Kidney (tissue), 14 donors: ENCODE measurements around the gene RPP21. TPM values are rescaled to one million over a fixed set of nuclear protein-coding genes. Genes with fewer than 3 reads are reported as not detected.

Source experiments
- DNase-seq, 5 donors: peaks; one replicate each; pipeline ENCODE4 v3.0.0-alpha.2; 2013 to 2020
- FAIRE-seq: peaks from 2 replicates; lab custom pipeline; 2012; peaks lifted over from hg19 to GRCh38; lab: Jason Lieb, UNC
- H3K27ac ChIP-seq, 2 donors: one replicate each; pipeline ENCODE4 v1.7.0; 2013; ENCODE audit warnings: low read depth in 2 of 2, low read length in 2 of 2, inconsistent platforms in 1 of 2
- H3K27me3 ChIP-seq: one replicate; pipeline ENCODE4 v1.7.1; 2013; ENCODE audit warnings: low read length, inconsistent platforms; ENCODE audit not compliant: control insufficient read depth, insufficient read depth
- H3K36me3 ChIP-seq, 3 donors: one replicate each; pipeline versions ENCODE4 v1.7.0 to v1.7.1; 2013; ENCODE audit warnings: low read length in 3 of 3, control low read depth in 1 of 3, inconsistent platforms in 1 of 3; ENCODE audit not compliant: insufficient read depth in 3 of 3, control insufficient read depth in 2 of 3
- H3K4me1 ChIP-seq, 3 donors: one replicate each; pipeline versions ENCODE4 v1.7.0 to v1.7.1; 2013; ENCODE audit warnings: low read length in 3 of 3, inconsistent platforms in 1 of 3, low read depth in 1 of 3; ENCODE audit not compliant: control insufficient read depth in 2 of 3, insufficient read depth in 2 of 3
- H3K4me3 ChIP-seq, 3 donors: one replicate each; pipeline versions ENCODE4 v1.7.0 to v1.8.1; 2013; ENCODE audit warnings: low read length in 3 of 3, control low read depth in 1 of 3, inconsistent platforms in 1 of 3
- H3K9ac ChIP-seq, 3 donors: one replicate each; pipeline versions ENCODE4 v1.7.0 to v1.7.1; 2013; ENCODE audit warnings: low read length in 3 of 3, control low read depth in 1 of 3, inconsistent platforms in 1 of 3
- H3K9me3 ChIP-seq, 3 donors: one replicate each; pipeline versions ENCODE4 v1.7.0 to v1.7.1; 2013; ENCODE audit warnings: low read length in 3 of 3, control low read depth in 1 of 3, inconsistent platforms in 1 of 3; ENCODE audit not compliant: control insufficient read depth in 2 of 3, insufficient read depth in 1 of 3
- intact Hi-C: fragments of 100-400 bp; cut with DNase I; formaldehyde crosslinking; loops from one replicate; pipeline ENCODE4 v1.11.1; 2022
- polyA plus RNA-seq: library from polyadenylated mRNA; stranded (reverse); fragments of 350-450 nt; fragmentation: Illumina TruSeq; extraction: RNeasy Lipid Tissue Mini Kit (QIAGEN cat#74804); gene quantifications from one replicate; pipeline ENCODE4 v1.2.3, GENCODE V29; 2014; ENCODE audit warnings: low read depth, low replicate concordance; ENCODE audit not compliant: insufficient read depth
- total RNA-seq: library from RNA; stranded (reverse); fragmentation: NEBNext Ultra II Directional; extraction: Animal tissue kit (Norgen Biotek cat#: 25700); gene quantifications from one replicate; pipeline ENCODE4 v1.2.1, GENCODE V29; 2021
- TF ChIP-seq, protein P1 (sequence below): IDR thresholded peaks from 3 replicates; pipeline ENCODE4 v1.5.1; 2012; ENCODE audit warnings: mild to moderate bottlenecking, moderate library complexity, borderline replicate concordance; ENCODE audit not compliant: insufficient read depth; ENCODE audit errors: extremely low read depth
- donor health status: control.
- donor health status: control.
- donor health status: control.
- donor health status: control.
- donor health status: control.
- donor health status: DM: yes; HTN: yes; CAD: no.
- donor health status: Normal renal cell carcinoma (clear cell type).

The RPP21 gene
- total and polyA plus RNA-seq, 2 donors from 2014 or later: 34.5 to 73.9 TPM

GRCh38 chr6:30312266-30312665 is 32.7 kb upstream of the RPP21 start:
- intact Hi-C loops: no loop called here
- H3K9ac ChIP-seq: no peak overlapping the region
- H3K27me3 ChIP-seq: no peaks in the 10 kb centered on the region
- TF ChIP-seq, protein P1, sequence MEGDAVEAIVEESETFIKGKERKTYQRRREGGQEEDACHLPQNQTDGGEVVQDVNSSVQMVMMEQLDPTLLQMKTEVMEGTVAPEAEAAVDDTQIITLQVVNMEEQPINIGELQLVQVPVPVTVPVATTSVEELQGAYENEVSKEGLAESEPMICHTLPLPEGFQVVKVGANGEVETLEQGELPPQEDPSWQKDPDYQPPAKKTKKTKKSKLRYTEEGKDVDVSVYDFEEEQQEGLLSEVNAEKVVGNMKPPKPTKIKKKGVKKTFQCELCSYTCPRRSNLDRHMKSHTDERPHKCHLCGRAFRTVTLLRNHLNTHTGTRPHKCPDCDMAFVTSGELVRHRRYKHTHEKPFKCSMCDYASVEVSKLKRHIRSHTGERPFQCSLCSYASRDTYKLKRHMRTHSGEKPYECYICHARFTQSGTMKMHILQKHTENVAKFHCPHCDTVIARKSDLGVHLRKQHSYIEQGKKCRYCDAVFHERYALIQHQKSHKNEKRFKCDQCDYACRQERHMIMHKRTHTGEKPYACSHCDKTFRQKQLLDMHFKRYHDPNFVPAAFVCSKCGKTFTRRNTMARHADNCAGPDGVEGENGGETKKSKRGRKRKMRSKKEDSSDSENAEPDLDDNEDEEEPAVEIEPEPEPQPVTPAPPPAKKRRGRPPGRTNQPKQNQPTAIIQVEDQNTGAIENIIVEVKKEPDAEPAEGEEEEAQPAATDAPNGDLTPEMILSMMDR: no peak
- no peaks in the 10 kb centered on the region for H3K9me3 ChIP-seq
- H3K27ac ChIP-seq: no peak overlapping the region
- H3K36me3 ChIP-seq: peaks cover 0 to 13% (median 2%) of the 10 kb centered on the region in 3 donors
- H3K4me3 ChIP-seq: no peak overlapping the region
- no peaks in the 10 kb centered on the region for H3K4me1 ChIP-seq
- no peak for DNase-seq
- FAIRE-seq: no peak

DNA sequence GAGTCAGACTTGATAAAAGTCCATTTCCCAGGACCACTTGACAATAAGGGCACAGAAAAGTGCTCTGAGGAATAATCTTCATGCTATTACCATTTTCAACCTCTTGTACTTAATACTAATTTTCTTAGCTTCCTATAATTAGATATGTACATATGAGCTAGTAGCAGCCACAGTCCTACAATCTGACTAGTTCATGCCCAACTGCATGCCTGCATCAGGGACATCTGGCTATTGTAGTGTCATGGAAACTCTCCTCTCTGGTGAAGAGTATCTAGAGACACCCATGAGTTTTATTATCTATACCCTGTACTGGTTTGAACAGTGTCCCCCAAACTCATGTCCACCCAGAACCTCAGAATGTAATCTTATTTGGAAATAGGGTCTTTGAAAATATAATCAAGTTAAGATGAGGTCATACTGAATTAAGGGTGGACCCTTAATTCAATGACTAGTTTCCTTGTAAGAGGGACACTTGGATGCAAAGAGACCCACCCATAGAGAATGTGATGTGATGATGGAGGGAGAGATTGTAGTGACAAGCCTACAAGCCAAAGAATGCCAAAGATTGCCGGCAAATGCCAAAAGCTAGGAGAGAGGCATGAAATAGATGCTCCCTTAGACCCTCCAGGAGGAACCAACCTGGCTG is 32.2 kb upstream of the RPP21 start:
- H3K9ac ChIP-seq: no peak overlapping the region
- H3K27ac ChIP-seq: no peak overlapping the region
- TF ChIP-seq, protein P1: no peak
- intact Hi-C loops: no loop called here
- H3K4me1 ChIP-seq: no peaks in the 10 kb centered on the region
- FAIRE-seq (no peak), DNase-seq (no peak)
- H3K9me3 ChIP-seq: no peaks in the 10 kb centered on the region
- no peak overlapping the region for H3K4me3 ChIP-seq
- H3K27me3 ChIP-seq: no peaks in the 10 kb centered on the region
- peaks cover 0 to 13% (median 2%) of the 10 kb centered on the region in 3 donors for H3K36me3 ChIP-seq

- FAIRE-seq: no peak
These were observed 29.8 kb upstream of the RPP21 start for GRCh38 chr6:30315156-30315555.

More at GRCh38 chr6:30315156-30315555, 29.8 kb upstream of the RPP21 start:
- no peak overlapping the region for H3K9ac ChIP-seq
- H3K27me3 ChIP-seq: no peaks in the 10 kb centered on the region
- H3K9me3 ChIP-seq: no peaks in the 10 kb centered on the region
- intact Hi-C loops: no loop called here
- H3K36me3 ChIP-seq: peaks cover 0 to 15% (median 2%) of the 10 kb centered on the region in 3 donors
- no peaks in the 10 kb centered on the region for H3K4me1 ChIP-seq
- TF ChIP-seq, protein P1: no peak
- H3K4me3 ChIP-seq: no peak overlapping the region
- H3K27ac ChIP-seq: no peak overlapping the region
- no peak for DNase-seq
